HG03175 (cell line): Measurements from ENCODE around the gene SLC5A1.

Experiments
- ATAC-seq: cut with Tn5 transposase; IDR thresholded peaks from one replicate; pipeline ENCODE4 v1.9.1; 2021; ENCODE audit warnings: mild to moderate bottlenecking, moderate library complexity; ENCODE audit not compliant: unreplicated experiment

SLC5A1 gene

GRCh38 chr22:32042924-32043323, at the start of gene SLC5A1:
Gene SLC5A1, plus strand, starts transcription at chr22:32043261. Its CDS starts 21 bp downstream, at chr22:32043282.
- ATAC-seq = no peak

DNA sequence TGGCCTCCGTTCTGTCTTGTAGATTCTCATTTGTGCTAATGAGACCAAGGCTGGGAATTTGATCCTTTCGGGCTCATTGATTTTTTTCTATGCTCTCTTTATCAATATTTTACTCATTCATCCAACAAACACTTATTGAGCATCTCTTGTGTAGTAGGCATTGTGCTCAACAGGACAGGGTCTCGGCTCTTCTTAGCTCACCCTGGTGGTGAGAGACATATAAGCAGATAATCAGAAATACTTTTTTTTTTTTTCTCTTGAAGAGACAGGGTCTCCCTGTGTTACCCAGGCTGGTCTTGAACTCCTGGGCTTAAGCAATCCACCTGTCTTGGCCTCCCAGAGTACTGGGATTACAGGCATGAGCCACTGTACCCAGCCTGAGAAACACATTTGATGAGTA, 48.0 kb upstream of the SLC5A1 start:
- ATAC-seq = no peak

GRCh38 chr22:31995807-31996206, 47.3 kb upstream of the SLC5A1 start:
- no peak for ATAC-seq

- no peak for ATAC-seq
Measured at GRCh38 chr22:31998784-31999385, 44.2 kb upstream of the SLC5A1 start.

DNA sequence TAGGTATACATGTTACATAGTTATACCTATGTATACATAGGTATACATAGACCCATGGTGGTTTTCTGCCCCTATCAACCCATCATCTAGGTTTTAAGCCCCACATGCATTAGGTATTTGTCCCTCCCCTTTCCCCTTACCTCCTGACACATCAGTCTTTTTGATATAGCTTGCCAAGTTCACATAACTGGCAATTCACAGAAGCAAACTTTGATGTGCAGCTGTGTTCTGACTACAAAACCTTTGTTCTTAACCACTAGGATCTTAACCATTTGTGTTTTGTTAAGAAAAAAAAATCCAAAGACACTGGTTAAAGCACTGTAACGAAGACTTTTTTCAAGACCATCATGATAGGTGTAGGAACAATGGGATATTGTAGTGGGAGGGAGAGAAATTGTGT, 42.9 kb upstream of the SLC5A1 start:
- no peak for ATAC-seq

- no peak for ATAC-seq
Measured at GRCh38 chr22:32005453-32005852, 37.6 kb upstream of the SLC5A1 start.

GRCh38 chr22:32013200-32013599, 29.9 kb upstream of the SLC5A1 start:
- ATAC-seq = no peak

GRCh38 chr22:32016081-32016480, 27.0 kb upstream of the SLC5A1 start:
- ATAC-seq = no peak

DNA sequence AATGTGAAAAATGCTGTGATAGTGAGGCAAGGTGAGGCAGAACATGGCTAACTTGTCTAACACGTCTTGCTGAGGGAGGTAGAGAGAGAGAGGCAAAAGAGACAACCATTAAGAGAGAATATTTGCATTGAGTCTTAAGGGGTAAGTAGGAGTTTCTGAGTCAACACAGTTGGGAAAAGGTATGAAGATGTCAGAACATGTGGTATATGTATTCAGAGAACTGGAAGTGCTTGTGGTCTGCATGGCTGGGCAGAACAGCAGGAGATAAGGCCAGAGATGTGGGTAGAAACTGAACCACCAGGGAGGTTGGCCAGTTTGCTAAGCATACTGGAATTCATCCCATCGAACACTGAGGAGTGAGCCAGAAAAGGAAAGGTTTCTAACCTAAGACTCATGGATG, 25.0 kb upstream of the SLC5A1 start:
- ATAC-seq = no peak

DNA sequence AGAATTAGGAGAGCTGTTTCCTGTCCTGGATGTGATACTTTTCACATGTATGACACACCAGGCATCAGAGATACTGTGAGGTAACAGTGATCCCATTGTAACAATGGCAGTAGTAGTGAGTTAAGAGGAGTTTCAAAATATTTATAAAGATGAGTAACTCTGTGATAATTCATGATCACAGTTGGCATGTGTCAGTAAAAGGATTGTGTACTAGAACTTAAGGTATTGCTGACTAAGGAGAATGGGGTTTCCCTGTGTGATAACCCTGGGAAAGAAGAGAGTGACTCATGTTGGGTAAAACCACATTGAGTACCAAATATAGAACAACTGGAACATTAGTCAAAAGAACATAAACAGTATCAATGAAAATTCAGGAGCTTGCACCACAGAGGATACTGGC, 22.9 kb upstream of the SLC5A1 start:
- ATAC-seq = no peak

GRCh38 chr22:32021716-32022115, 21.3 kb upstream of the SLC5A1 start:
- ATAC-seq = no peak

DNA sequence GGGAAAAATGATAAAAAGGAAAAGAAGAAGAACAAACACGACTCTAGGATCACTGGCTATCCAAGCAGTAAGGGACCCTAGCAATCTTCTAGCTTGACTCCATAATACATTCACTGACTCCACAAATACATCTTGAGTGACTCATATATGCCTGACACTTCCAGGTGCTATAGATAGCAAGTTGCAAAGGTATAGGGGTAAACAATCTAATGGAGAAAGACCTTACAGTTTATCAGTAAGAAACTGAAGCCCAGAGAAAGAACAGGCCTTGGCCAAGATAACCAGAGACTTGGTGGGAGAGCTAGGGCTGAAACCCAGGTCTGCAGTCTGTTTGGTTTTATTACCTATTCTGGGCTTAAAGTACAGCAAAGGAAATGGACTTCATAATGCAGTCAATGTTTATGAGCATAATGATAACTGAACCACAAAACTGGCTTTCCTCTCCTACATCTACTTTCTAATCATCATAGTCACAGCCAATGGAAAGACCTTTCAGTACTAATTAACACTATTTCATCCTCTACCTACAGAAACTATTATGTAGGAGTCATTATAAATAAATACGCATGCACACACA, 19.7 kb upstream of the SLC5A1 start:
- no peak for ATAC-seq

- ATAC-seq = no peak
Measured at GRCh38 chr22:32024796-32025195, 18.3 kb upstream of the SLC5A1 start.

GRCh38 chr22:32030518-32031247, 12.4 kb upstream of the SLC5A1 start:
- no peak for ATAC-seq

- ATAC-seq = no peak
Measured at GRCh38 chr22:32031466-32031865, 11.6 kb upstream of the SLC5A1 start.

DNA sequence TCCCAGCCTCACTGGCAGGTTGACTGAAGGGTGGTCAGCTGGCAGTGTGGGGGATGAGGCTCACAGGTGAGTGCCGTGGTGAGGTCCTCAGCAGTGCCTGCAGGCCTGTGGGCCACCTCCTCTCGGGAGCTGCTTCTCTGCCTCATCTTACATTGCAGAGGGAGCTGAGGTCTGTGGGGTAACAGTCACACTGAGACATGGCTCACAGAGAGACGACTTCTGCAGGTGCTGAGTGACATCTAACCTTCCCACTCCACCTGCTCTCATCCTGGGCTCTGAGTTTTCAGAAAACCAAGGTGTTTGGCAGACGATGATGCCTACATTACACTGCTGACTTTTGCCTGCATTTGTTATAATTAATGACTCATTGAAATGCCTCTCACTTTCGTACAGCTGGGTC, 8.8 kb upstream of the SLC5A1 start:
- ATAC-seq = no peak

DNA sequence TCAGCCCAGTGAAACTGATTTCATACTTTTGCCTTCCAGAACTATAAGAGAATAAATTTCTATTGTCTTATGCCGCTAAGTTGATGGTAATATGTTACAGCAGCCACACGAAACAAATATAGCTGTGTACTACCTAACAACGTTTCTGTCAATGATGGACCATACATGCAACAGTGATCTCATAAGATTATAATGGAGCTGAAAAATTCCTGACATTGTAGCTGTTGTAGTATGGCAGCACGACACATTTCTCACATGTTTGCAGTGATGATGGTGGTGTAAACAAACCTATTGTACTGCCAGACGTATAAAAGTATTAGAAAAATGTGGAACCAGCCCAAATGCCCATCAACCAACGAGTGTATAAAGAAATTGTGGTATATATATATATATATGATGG, 5.8 kb upstream of the SLC5A1 start:
- no peak for ATAC-seq

DNA sequence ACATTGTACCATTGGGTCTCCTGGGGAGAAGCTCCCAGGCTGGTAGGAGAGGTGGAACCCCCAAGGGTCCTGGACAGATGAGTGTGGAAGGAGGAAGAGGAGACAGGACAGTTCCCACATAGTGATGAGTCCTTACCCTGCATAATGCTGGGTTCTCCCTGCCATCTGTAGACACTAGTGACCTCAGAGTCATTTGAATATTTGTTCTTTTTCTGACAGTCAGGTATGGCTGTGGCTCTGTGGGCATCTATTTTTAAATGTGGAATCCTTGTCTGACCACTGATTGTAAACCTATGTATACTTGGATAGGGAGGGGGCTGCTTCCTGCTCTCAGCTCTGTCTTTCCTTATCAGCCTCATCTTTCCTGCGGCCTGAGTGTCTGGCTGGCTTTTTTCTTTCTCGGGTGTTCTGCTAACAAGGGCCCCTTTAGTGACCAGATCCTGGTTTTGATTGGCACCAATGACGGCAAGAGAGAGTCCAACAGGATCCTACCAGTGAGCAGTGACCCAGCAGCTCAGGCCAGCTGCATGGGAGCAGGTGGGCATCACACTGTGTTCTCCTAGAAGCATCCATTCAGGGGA, 2.6 kb upstream of the SLC5A1 start:
- ATAC-seq = no peak

DNA sequence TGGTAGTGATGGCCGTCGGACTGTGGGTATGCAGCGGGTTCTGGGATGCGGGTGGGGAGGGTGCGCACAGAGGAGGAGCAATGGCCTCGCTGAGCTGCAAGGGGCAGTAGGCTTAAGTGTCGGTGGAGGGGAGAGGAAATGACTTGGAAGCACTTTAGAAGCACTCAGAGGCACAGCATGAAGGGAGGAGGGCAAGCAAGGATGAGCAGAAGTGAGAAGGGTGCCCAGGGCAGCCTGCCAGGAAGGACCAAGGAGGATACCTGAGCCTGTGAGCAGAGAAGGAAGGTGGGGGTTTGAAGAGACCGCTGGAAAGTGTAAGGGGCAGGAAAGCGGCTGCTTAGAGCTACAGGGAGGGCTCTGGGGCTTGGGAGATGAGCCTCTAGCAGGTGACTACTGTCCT, 330 bp downstream of the SLC5A1 start:
- ATAC-seq = no peak

GRCh38 chr22:32044477-32044876, 1.4 kb downstream of the SLC5A1 start:
- ATAC-seq = no peak

GRCh38 chr22:32044913-32045312, 1.9 kb downstream of the SLC5A1 start:
- ATAC-seq = no peak

- ATAC-seq = no peak
Measured at GRCh38 chr22:32048069-32048468, 5.0 kb downstream of the SLC5A1 start.
